K562 (cell line): Measurements from ENCODE around the gene ZFP92. TPM values are rescaled to one million over a fixed set of nuclear protein-coding genes. Genes with fewer than 3 reads are reported as not detected.

Experiments used
- ATAC-seq: fragments of 200-7000 bp; cut with Tn5 transposase; 3 replicates; pipeline ENCODE4 v1.9.1; 2020; ENCODE audit warnings: moderate library complexity
- BruUV-seq: library from RNA; stranded (reverse); fragments of 400-500 nt; replicated peaks from 2 replicates; lab custom pipeline; 2021; lab: Mats Ljungman, UMichigan
- CTCF ChIA-PET: fragments of 300-600 bp; formaldehyde crosslinking; extraction: SDS; loops from one replicate; lab custom pipeline; 2021; ENCODE audit warnings: low intra/inter-chr PET ratio; lab: Yijun Ruan, JAX
- POLR2A ChIA-PET: fragments of 300-600, 350-650 bp; sonication (Branson Sonifier 250); formaldehyde crosslinking; extraction: SDS; loops from one replicate; lab custom pipeline; 2021; ENCODE audit warnings: antibody characterized with exemption, inconsistent platforms; lab: Yijun Ruan, JAX
- DNase-seq, 4 experiments: peaks; one replicate each; pipeline versions ENCODE4 v3.0.0 to v3.0.0-alpha.2; 2011 to 2018; ENCODE audit warnings: low spot score in 3 of 4, mixed read lengths in 3 of 4; ENCODE audit errors: extremely low read depth in 1 of 4
- FAIRE-seq: peaks from 2 replicates; lab custom pipeline; 2011; peaks lifted over from hg19 to GRCh38; lab: Jason Lieb, UNC
- H2AFZ ChIP-seq: 2 replicates; pipeline ENCODE4 v1.6.0; 2011; ENCODE audit warnings: low read depth, low read length, control low read depth, inconsistent platforms
- H3K27ac ChIP-seq: fragments of 200-600 bp; 3 replicates; pipeline ENCODE4 v1.8.0; 2011; ENCODE audit warnings: low read depth, mild to moderate bottlenecking, control low read depth, inconsistent platforms, low read length, moderate library complexity, mixed read lengths; ENCODE audit errors: extremely low read depth
- H3K27me3 ChIP-seq, 2 experiments: fragments of 300-600 bp in 1 of 2; 2 replicates in 1 of 2; 3 replicates in 1 of 2; pipeline versions ENCODE4 v1.6.0 to v1.8.0; 2011; ENCODE audit warnings: inconsistent platforms in 2 of 2, low read length in 2 of 2, mild to moderate bottlenecking in 1 of 2, mixed read lengths in 1 of 2, moderate library complexity in 1 of 2; ENCODE audit not compliant: control insufficient read depth in 2 of 2, insufficient read depth in 2 of 2
- H3K36me3 ChIP-seq: fragments of 300-600 bp; 3 replicates; pipeline ENCODE4 v1.8.0; 2011; ENCODE audit warnings: mild to moderate bottlenecking, low read length, inconsistent platforms; ENCODE audit not compliant: control insufficient read depth, insufficient read depth
- H3K4me1 ChIP-seq, 2 experiments: fragments of 200-600 bp in 1 of 2; replicated peaks in 1 of 2; 2 replicates in 1 of 2; 3 replicates in 1 of 2; pipeline versions ENCODE4 v1.5.1 to v1.8.0; 2011; ENCODE audit warnings: inconsistent platforms in 2 of 2, low read length in 2 of 2, mild to moderate bottlenecking in 1 of 2, mixed read lengths in 1 of 2, moderate library complexity in 1 of 2; ENCODE audit not compliant: control insufficient read depth in 2 of 2, insufficient read depth in 2 of 2
- H3K4me2 ChIP-seq: 2 replicates; pipeline ENCODE4 v1.6.1; 2011; ENCODE audit warnings: low read length, control low read depth, inconsistent platforms, mixed read lengths; ENCODE audit not compliant: insufficient read depth
- H3K4me3 ChIP-seq: fragments of 200-600 bp; sonication (generic), shearing (Covaris generic); 2 replicates; pipeline ENCODE4 v1.5.1; 2016; ENCODE audit warnings: control low read depth, inconsistent platforms
- H3K79me2 ChIP-seq: fragments of 200-600 bp; 3 replicates; pipeline ENCODE4 v1.8.0; 2011; ENCODE audit warnings: low read length, inconsistent platforms; ENCODE audit not compliant: control insufficient read depth, insufficient read depth
- H3K9ac ChIP-seq, 2 experiments: 2 replicates each; pipeline versions ENCODE4 v1.6.0 to v1.6.1; 2011; ENCODE audit warnings: low read depth in 2 of 2, low read length in 2 of 2, control low read depth in 1 of 2, inconsistent platforms in 1 of 2, mild to moderate bottlenecking in 1 of 2, mixed read lengths in 1 of 2; ENCODE audit not compliant: insufficient read depth in 1 of 2
- H3K9me1 ChIP-seq: one replicate; pipeline ENCODE4 v1.6.0; 2011; ENCODE audit warnings: inconsistent platforms, mild to moderate bottlenecking, low read length, moderate library complexity; ENCODE audit not compliant: control insufficient read depth, insufficient read depth
- H3K9me3 ChIP-seq: replicated peaks from 2 replicates; pipeline ENCODE4 v1.5.1; 2011; ENCODE audit warnings: low read depth, low read length, inconsistent platforms; ENCODE audit not compliant: control insufficient read depth, insufficient read depth
- H4K20me1 ChIP-seq: replicated peaks from 2 replicates; pipeline ENCODE4 v1.6.1; 2011; ENCODE audit warnings: low read length, inconsistent platforms, mixed read lengths; ENCODE audit not compliant: control insufficient read depth, insufficient read depth
- RAD51 ChIP-seq: fragments of 450-650 bp; IDR thresholded peaks from 2 replicates; pipeline ENCODE4 v1.7.1; 2016; ENCODE audit warnings: low read depth, mild to moderate bottlenecking, borderline replicate concordance
- VEZF1 ChIP-seq: fragments of 200-800 bp; sonication (Bioruptor generic); IDR thresholded peaks from 2 replicates; pipeline ENCODE4 v1.6.1; 2017; ENCODE audit warnings: missing genetic modification characterization, missing compliant biosample characterization
- ZNF445 ChIP-seq: fragments of 250-450 bp; sonication (Bioruptor Pico); IDR thresholded peaks from 2 replicates; pipeline ENCODE4 v1.4.0; 2020; ENCODE audit warnings: low read depth, mild to moderate bottlenecking, moderate library complexity
- ZNF76 ChIP-seq: fragments of 250-450 bp; sonication (Bioruptor Pico); IDR thresholded peaks from 2 replicates; pipeline ENCODE4 v1.4.0; 2020; ENCODE audit warnings: mild to moderate bottlenecking, moderate library complexity, borderline replicate concordance
- WGBS: fragments of 100-300 bp; shearing (Covaris generic); methylation state at CpG from one replicate; pipeline ENCODE4 v1.1.6; 2016; ENCODE audit warnings: low coverage, mixed read lengths; ENCODE audit not compliant: insufficient coverage; ENCODE audit errors: missing lambda C conversion rate; 5-methylcytosine and 5-hydroxymethylcytosine counted together
- in situ Hi-C: fragments of 300-500 bp; cut with MboI; formaldehyde crosslinking; loops from 4 replicates; pipeline ENCODE4 v1.15.0; 2018; ENCODE audit warnings: inconsistent platforms, mixed read lengths
- intact Hi-C: fragments of 100-400 bp; cut with micrococcal nuclease; formaldehyde crosslinking; loops from 2 replicates; pipeline ENCODE4 v1.14.2; 2022
- polyA plus RNA-seq, 8 experiments: library from polyadenylated mRNA; depleted of rRNA in 4 of 8; stranded (reverse) in 5 of 8; unstranded in 3 of 8; fragments of >200 nt; fragmentation: Nextera tagmentation in 2 of 8; fragmentation: Illumina TruSeq in 1 of 8; extraction: Ambion mirVana in 2 of 8; extraction: Trizol in 1 of 8; gene quantifications; 2 replicates each; pipeline versions ENCODE4 v1.2.1 to v1.2.3, GENCODE V29; 2011 to 2014; ENCODE audit warnings: inconsistent platforms in 1 of 8, missing spikeins in 1 of 8
- total RNA-seq, 7 experiments: library from RNA; depleted of rRNA in 6 of 7; stranded (reverse); fragments of >200 nt in 6 of 7; fragmentation: Illumina TruSeq in 2 of 7; extraction: Trizol in 2 of 7; gene quantifications; 2 replicates each; pipeline versions ENCODE4 v1.2.1 to v1.2.3, GENCODE V29; 2011 to 2021; ENCODE audit warnings: low replicate concordance in 1 of 7

ZFP92 gene
- total and polyA plus RNA-seq, 9 of the 15 experiments (the other 6 are each of a cell fraction or from before 2014, with no cell fraction given) = 0.32 to 3.3 (median 1.8) TPM

- BruUV-seq = no TSS peak
- Histone ChIP-seq H3K4me2 (no peak overlapping the region), H3K4me3 (no peak overlapping the region), H2AFZ (peak overlapping the region; percentile 79), H3K9ac (peak overlapping the region in 1 of 2 experiments; percentile 74; a peak in 2 of 4 replicates), H3K4me1 (peaks cover 15 to 55% of the 10 kb centered on the region in 2 experiments; a peak in 4 of 5 replicates), H3K27ac (no peak overlapping the region), H3K79me2 (peaks cover 9% of the 10 kb centered on the region), H3K9me3 (no peaks in the 10 kb centered on the region), H3K27me3 (no peaks in the 10 kb centered on the region), H3K36me3 (no peaks in the 10 kb centered on the region), H3K9me1 (no peaks in the 10 kb centered on the region), H4K20me1 (no peaks in the 10 kb centered on the region)
- no peak for TF ChIP-seq ZNF76 (CRISPR knock-in tag)
- 0 out of 2 replicates have a peak, but pooled peaks have one; percentile 10 for TF ChIP-seq VEZF1 (CRISPR knock-in tag)
- TF ChIP-seq ZNF445 (CRISPR knock-in tag) = no peak
- no peak for TF ChIP-seq RAD51
- DNase-seq (no peak), FAIRE-seq (no peak), ATAC-seq (no peak)
- in situ Hi-C loops (no loop called here), intact Hi-C loops (no loop called here)
- WGBS = 81% methylated on average over 5 of the region's 10 CpGs
- CTCF ChIA-PET = no interaction called here
- POLR2A ChIA-PET = interaction anchor here (0.6 kb wide), 1 partner anchor 685 kb away, joined by 4 read pairs; no protein-coding TSS in a partner anchor
Observed at GRCh38 chrX:153408221-153408721, 3.0 kb upstream of the ZFP92 start.
